CD1c-positive myeloid dendritic cell (primary cell): ENCODE data around the gene CES2.
"Not testable (repeated sequence)": the region's sequence is repeated elsewhere in the genome, so short reads cannot be mapped to it uniquely, and the experiment has no call there.

ENCODE experiments used
- DNase-seq: peaks from one replicate; pipeline ENCODE4 v3.0.0-alpha.2; 2016; ENCODE audit errors: extremely low spot score

The CES2 gene

GRCh38 chr16:66979011-66979717 lies 43.8 kb downstream of the CES2 start:
- peak; percentile 84 for DNase-seq

- DNase-seq, result no peak
Observed at GRCh38 chr16:66983033-66983432, 47.7 kb downstream of the CES2 start.

- no peak for DNase-seq
Observed at GRCh38 chr16:66984892-66985311, 49.6 kb downstream of the CES2 start.

- no peak for DNase-seq
Observed at GRCh38 chr16:66986559-66986958, 51.2 kb downstream of the CES2 start.

GRCh38 chr16:66988197-66988788 lies 53.0 kb downstream of the CES2 start, which contains the start of gene CES4A:
Gene CES4A, plus strand, starts transcription at chr16:66988589. Its CDS starts 184 bp downstream, at chr16:66988773.
- DNase-seq, result no peak

GRCh38 chr16:66991545-66992077 lies 56.3 kb downstream of the CES2 start:
- no peak for DNase-seq

GRCh38 chr16:66993558-66993957 lies 58.2 kb downstream of the CES2 start:
- DNase-seq, result not testable (repeated sequence)
